Tibial artery (tissue), 4 donors: ENCODE results near the gene SKIC8.
A peak's percentile ranks its signal among the peaks of the same experiment; 100 is the strongest.

Experiments used
- DNase-seq, 2 donors: peaks; one replicate each; pipeline ENCODE4 v3.0.0-alpha.2; 2019
- H3K27ac ChIP-seq, 2 donors: fragments of 200-600 bp; sonication (generic) in 1 of 2; 1 replicate in 1 of 2; 2 replicates in 1 of 2; pipeline ENCODE4 v1.5.1; 2018 to 2019; ENCODE audit warnings: mild to moderate bottlenecking in 1 of 2
- H3K27me3 ChIP-seq, 2 donors: fragments of 200-600 bp; sonication (generic) in 1 of 2; one replicate each; pipeline versions ENCODE4 v1.5.1 to v1.6.0; 2016 to 2019
- H3K36me3 ChIP-seq, 3 donors: fragments of 200-600 bp; sonication (generic) in 2 of 3; one replicate each; pipeline ENCODE4 v1.5.1; 2016 to 2019; ENCODE audit warnings: mild to moderate bottlenecking in 2 of 3
- H3K4me1 ChIP-seq, 4 donors: fragments of 200-600 bp; sonication (generic) in 2 of 4; 1 replicate in 3 of 4; 2 replicates in 1 of 4; pipeline ENCODE4 v1.5.1; 2016 to 2019
- H3K4me3 ChIP-seq, 2 donors: fragments of 200-600 bp; sonication (generic) in 1 of 2; 1 replicate in 1 of 2; 2 replicates in 1 of 2; pipeline ENCODE4 v1.5.1; 2018 to 2019; ENCODE audit warnings: mild to moderate bottlenecking in 2 of 2
- H3K9me3 ChIP-seq, 3 donors: fragments of 200-600 bp; sonication (generic) in 1 of 3; one replicate each; pipeline ENCODE4 v1.5.1; 2016 to 2019
- intact Hi-C: fragments of 100-400 bp; cut with DNase I; formaldehyde crosslinking; loops from one replicate; pipeline ENCODE4 v1.15.0; 2023; ENCODE audit warnings: low total_unique reads
- TF ChIP-seq, protein P1 (sequence below), 2 experiments: fragments of 200-600 bp in 1 of 2; fragments of 450-650 bp in 1 of 2; IDR thresholded peaks; one replicate each; pipeline ENCODE4 v1.5.1; 2017 to 2019; ENCODE audit warnings: antibody characterized with exemption in 2 of 2, mild to moderate bottlenecking in 1 of 2, moderate library complexity in 1 of 2

SKIC8 gene

DNA sequence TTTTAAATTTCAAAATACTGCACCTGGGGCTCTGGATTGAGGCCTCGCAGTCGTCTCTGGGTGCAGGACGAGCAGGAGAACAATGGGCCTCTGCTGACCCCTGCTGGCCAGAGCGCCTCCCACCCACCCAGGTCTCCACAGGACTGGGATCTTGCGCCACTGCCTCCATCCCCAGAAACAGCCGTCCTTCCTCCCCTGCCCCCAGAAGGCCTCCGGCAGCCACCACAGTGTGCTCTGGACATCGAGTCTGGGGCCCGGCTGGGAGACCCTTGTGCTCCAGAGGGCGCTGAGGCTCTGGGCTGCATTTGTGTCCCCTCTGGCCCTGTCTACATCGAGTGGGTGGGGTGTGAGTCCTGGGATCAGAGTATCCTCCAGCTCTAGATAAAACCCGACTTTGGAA, 58.4 kb downstream of the SKIC8 start:
- TF ChIP-seq, protein P1, sequence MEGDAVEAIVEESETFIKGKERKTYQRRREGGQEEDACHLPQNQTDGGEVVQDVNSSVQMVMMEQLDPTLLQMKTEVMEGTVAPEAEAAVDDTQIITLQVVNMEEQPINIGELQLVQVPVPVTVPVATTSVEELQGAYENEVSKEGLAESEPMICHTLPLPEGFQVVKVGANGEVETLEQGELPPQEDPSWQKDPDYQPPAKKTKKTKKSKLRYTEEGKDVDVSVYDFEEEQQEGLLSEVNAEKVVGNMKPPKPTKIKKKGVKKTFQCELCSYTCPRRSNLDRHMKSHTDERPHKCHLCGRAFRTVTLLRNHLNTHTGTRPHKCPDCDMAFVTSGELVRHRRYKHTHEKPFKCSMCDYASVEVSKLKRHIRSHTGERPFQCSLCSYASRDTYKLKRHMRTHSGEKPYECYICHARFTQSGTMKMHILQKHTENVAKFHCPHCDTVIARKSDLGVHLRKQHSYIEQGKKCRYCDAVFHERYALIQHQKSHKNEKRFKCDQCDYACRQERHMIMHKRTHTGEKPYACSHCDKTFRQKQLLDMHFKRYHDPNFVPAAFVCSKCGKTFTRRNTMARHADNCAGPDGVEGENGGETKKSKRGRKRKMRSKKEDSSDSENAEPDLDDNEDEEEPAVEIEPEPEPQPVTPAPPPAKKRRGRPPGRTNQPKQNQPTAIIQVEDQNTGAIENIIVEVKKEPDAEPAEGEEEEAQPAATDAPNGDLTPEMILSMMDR (IDR thresholded peaks at IDR 0.05), result peak; percentile 80 to 81
- peaks cover 0 to 6% of the 10 kb centered on the region in 2 donors for H3K27me3 ChIP-seq
- DNase-seq, result peak; percentile 83 to 86
- peaks cover 0 to 4% (median 0%) of the 10 kb centered on the region in 4 donors for H3K4me1 ChIP-seq
- no peaks in the 10 kb centered on the region for H3K36me3 ChIP-seq
- no peaks in the 10 kb centered on the region for H3K9me3 ChIP-seq
- intact Hi-C loops, result loop anchor here (5.0 kb wide), 1 partner anchor 129 kb away; no protein-coding TSS in a partner anchor
- H3K4me3 ChIP-seq, result no peak overlapping the region
- no peak overlapping the region for H3K27ac ChIP-seq

DNA sequence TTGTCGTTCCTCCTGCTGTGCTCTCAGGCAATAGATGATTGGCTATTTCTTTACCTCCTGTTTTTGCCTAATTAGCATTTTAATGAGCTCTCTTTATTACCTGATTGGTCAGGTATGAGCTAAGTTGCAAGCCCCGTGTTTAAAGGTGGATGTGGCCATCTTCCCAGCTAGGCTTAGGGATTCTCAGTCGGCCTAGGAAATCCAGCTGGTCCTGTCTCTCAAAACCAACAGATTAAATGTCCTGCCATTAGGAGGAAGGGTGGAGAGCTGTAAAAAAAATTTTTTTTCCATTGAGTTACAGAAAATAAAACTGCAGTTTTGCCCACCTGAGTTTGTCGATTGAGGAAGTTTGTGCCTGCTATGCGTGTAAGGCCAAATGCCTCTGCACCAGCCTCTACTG, 59.6 kb downstream of the SKIC8 start:
- Histone ChIP-seq H3K27me3 (peaks cover 0 to 13% of the 10 kb centered on the region in 2 donors), H3K27ac (no peak overlapping the region), H3K4me1 (peaks cover 0 to 4% (median 0%) of the 10 kb centered on the region in 4 donors), H3K4me3 (no peak overlapping the region), H3K36me3 (no peaks in the 10 kb centered on the region), H3K9me3 (no peaks in the 10 kb centered on the region)
- intact Hi-C loops, result loop anchor here (5.0 to 10.0 kb wide), 2 partner anchors 128 to 275 kb away; no protein-coding TSS in a partner anchor
- no peak for DNase-seq
- TF ChIP-seq, protein P1 (IDR thresholded peaks at IDR 0.05), result no peak

GRCh38 chr15:78237146-78237545, 62.3 kb downstream of the SKIC8 start:
- H3K27me3 ChIP-seq, result peaks cover 0 to 16% of the 10 kb centered on the region in 2 donors
- TF ChIP-seq, protein P1 (IDR thresholded peaks at IDR 0.05), result no peak
- H3K27ac ChIP-seq, result no peak overlapping the region
- no peak overlapping the region for H3K4me3 ChIP-seq
- no peak for DNase-seq
- no peaks in the 10 kb centered on the region for H3K36me3 ChIP-seq
- H3K4me1 ChIP-seq, result no peaks in the 10 kb centered on the region
- no peaks in the 10 kb centered on the region for H3K9me3 ChIP-seq
- intact Hi-C loops, result loop anchor here (10.0 kb wide), 1 partner anchor 272 kb away; no protein-coding TSS in a partner anchor

DNA sequence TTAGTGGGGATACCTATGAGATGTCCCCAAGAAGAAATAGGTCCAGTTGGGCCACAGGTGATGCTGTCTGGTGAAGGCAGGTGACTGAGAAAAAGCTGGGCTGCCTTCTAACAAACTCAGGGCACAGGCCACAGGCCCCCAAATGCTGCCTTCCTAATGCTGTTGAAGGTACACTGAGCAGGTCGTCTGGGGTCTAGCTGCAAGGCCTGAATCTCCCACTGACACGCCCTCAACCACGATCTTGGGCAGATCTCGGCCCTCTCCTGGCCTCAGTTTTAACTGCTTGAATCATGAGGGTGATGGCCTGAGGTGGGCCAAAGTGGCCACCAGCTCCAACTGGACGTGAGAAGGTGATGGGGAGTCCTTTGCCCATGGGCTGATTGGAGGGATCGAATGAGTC, 62.9 kb downstream of the SKIC8 start:
- H3K27ac ChIP-seq, result no peak overlapping the region
- no peaks in the 10 kb centered on the region for H3K9me3 ChIP-seq
- no peaks in the 10 kb centered on the region for H3K4me1 ChIP-seq
- DNase-seq, result no peak
- TF ChIP-seq, protein P1 (IDR thresholded peaks at IDR 0.05), result no peak
- H3K27me3 ChIP-seq, result peaks cover 0 to 16% of the 10 kb centered on the region in 2 donors
- H3K4me3 ChIP-seq, result no peak overlapping the region
- no peaks in the 10 kb centered on the region for H3K36me3 ChIP-seq
- intact Hi-C loops, result loop anchor here (10.0 kb wide), 1 partner anchor 272 kb away; no protein-coding TSS in a partner anchor

- DNase-seq, result no peak
- TF ChIP-seq, protein P1 (IDR thresholded peaks at IDR 0.05), result no peak
- intact Hi-C loops, result loop anchor here (10.0 kb wide), 1 partner anchor 270 kb away; no protein-coding TSS in a partner anchor
- Histone ChIP-seq H3K9me3 (no peaks in the 10 kb centered on the region), H3K27ac (no peak within 1 kb of the TSS), H3K4me3 (no peak within 1 kb of the TSS), H3K4me1 (no peaks in the 10 kb centered on the region), H3K36me3 (no peaks in the 10 kb centered on the region), H3K27me3 (peaks cover 0 to 16% of the 10 kb centered on the region in 2 donors)
Measured at GRCh38 chr15:78234515-78235040, 64.8 kb downstream of the SKIC8 start, which contains the start of gene ACSBG1. ACSBG1 (minus strand) TSS chr15:78234565; CDS start chr15:78234501, 64 bp downstream.
